Neural progenitor cell (in vitro differentiated cells): Measurements from ENCODE around the gene KANSL2. TPM values are rescaled to one million over a fixed set of nuclear protein-coding genes. Genes with fewer than 3 reads are reported as not detected.
"Not testable (repeated sequence)": the region's sequence is repeated elsewhere in the genome, so short reads cannot be mapped to it uniquely, and the experiment has no call there.

ENCODE experiments used
- DNase-seq: peaks from one replicate; pipeline ENCODE4 v3.0.0-alpha.2; 2016; ENCODE audit warnings: low spot score
- H2AFZ ChIP-seq: fragments of 200-600 bp; sonication (generic); replicated peaks from 2 replicates; pipeline ENCODE4 v1.6.1; 2016; ENCODE audit warnings: antibody characterized with exemption
- H3F3A ChIP-seq: fragments of 200-600 bp; sonication (generic); 2 replicates; pipeline ENCODE4 v1.6.1; 2016; ENCODE audit warnings: antibody characterized with exemption, low read depth
- H3K27ac ChIP-seq: fragments of 200-600 bp; sonication (generic); 2 replicates; pipeline ENCODE4 v1.5.1; 2016; ENCODE audit warnings: mild to moderate bottlenecking
- H3K27me3 ChIP-seq: fragments of 200-600 bp; sonication (generic); 2 replicates; pipeline ENCODE4 v1.6.1; 2016; ENCODE audit warnings: mild to moderate bottlenecking, moderate library complexity
- H3K36me3 ChIP-seq: fragments of 200-600 bp; sonication (generic); 2 replicates; pipeline ENCODE4 v1.5.1; 2016
- H3K4me1 ChIP-seq: fragments of 200-600 bp; sonication (generic); 2 replicates; pipeline ENCODE4 v1.6.1; 2016; ENCODE audit warnings: mixed run types
- H3K4me2 ChIP-seq: fragments of 200-600 bp; sonication (generic); 2 replicates; pipeline ENCODE4 v1.6.1; 2016
- H3K4me3 ChIP-seq: fragments of 200-600 bp; sonication (generic); 2 replicates; pipeline ENCODE4 v1.5.1; 2016
- H3K79me2 ChIP-seq: fragments of 200-600 bp; sonication (generic); 2 replicates; pipeline ENCODE4 v1.6.1; 2016; ENCODE audit warnings: low read depth
- H3K9ac ChIP-seq: fragments of 200-600 bp; sonication (generic); 2 replicates; pipeline ENCODE4 v1.6.1; 2016
- H3K9me3 ChIP-seq: fragments of 200-600 bp; sonication (generic); 2 replicates; pipeline ENCODE4 v1.5.1; 2016; ENCODE audit warnings: low read depth
- H4K20me1 ChIP-seq: fragments of 200-600 bp; sonication (generic); 2 replicates; pipeline ENCODE4 v1.6.1; 2016; ENCODE audit warnings: low read depth
- H3K27ac Mint-ChIP-seq: 3 replicates; pipeline ENCODE4 v1.8.0; 2021; ENCODE audit warnings: mixed read lengths
- H3K27me3 Mint-ChIP-seq: 2 replicates; pipeline ENCODE4 v1.8.0; 2022; ENCODE audit warnings: low read depth, mild to moderate bottlenecking, inconsistent platforms, moderate library complexity, mixed read lengths; ENCODE audit not compliant: insufficient read depth
- H3K36me3 Mint-ChIP-seq: 3 replicates; pipeline ENCODE4 v1.8.0; 2021; ENCODE audit warnings: mixed read lengths
- H3K4me1 Mint-ChIP-seq: 3 replicates; pipeline ENCODE4 v1.8.0; 2021; ENCODE audit warnings: mixed read lengths
- H3K4me3 Mint-ChIP-seq: 3 replicates; pipeline ENCODE4 v1.8.0; 2021; ENCODE audit warnings: mild to moderate bottlenecking, moderate library complexity, mixed read lengths
- H3K9me3 Mint-ChIP-seq: 3 replicates; pipeline ENCODE4 v1.8.0; 2020; ENCODE audit warnings: mixed read lengths
- EZH2 ChIP-seq: fragments of 200-600 bp; sonication (generic); IDR thresholded peaks from 2 replicates; pipeline ENCODE4 v1.6.1; 2017; ENCODE audit warnings: antibody characterized with exemption, mild to moderate bottlenecking, moderate library complexity
- EZH2phosphoT487 ChIP-seq: fragments of 200-600 bp; sonication (generic); IDR thresholded peaks from 2 replicates; pipeline ENCODE4 v1.6.1; 2017; ENCODE audit warnings: antibody characterized with exemption
- total RNA-seq: library from RNA; depleted of rRNA; stranded (reverse); fragments of >200 nt; gene quantifications from 2 replicates; pipeline ENCODE4 v1.2.3, GENCODE V29; 2015; ENCODE audit warnings: low replicate concordance
- TF ChIP-seq, protein P1 (sequence below): fragments of 200-600 bp; sonication (generic); IDR thresholded peaks from 2 replicates; pipeline ENCODE4 v1.5.1; 2017; ENCODE audit warnings: antibody characterized with exemption, mild to moderate bottlenecking

The KANSL2 gene
- total RNA-seq, 1 donor from 2014 or later: 82.6 TPM

GRCh38 chr12:48717252-48717695 is 35.2 kb upstream of the KANSL2 start:
- peaks cover 12% of the 10 kb centered on the region for H3K36me3 Mint-ChIP-seq

DNA sequence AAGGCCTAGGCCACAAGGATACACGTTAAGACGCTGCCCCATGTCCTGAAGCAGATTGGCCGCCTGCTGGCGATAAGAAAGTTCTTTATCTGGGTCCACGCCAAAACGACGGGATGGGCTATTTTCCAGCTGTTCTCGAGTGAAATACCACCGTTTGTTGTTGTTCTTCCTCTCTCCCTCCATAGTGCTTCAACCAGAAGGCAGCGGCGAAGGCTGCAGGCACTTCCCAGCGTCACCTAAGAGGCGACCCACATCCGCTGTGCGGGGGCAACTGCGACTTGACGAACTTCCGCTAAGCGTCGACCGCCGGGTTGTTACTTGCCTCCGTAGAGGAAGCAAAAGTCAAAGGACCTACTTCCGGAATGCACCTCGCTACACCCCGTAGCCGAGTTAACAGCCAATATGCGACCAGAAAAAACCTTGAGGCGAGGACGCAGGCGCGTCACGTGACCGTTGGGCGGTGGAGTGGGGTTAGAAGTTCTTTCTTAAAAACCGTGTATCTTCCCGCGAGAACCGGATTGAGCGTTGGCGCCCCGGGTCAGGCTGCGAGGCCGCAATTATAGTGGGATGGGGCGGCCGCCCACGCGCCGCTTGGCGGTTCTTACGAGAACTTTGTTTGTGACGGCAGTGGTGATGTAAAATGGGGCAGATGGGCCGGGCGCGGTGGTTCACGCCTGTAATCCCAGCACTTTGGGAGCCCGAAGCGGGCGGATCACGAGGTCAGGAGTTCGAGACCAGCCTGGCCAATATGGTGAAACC is 34.6 kb upstream of the KANSL2 start, which contains the start of gene CCNT1:
Gene CCNT1, minus strand, starts transcription at position 215 of the 759 bp plus-strand sequence. Its CDS starts 32 bp downstream, at position 183.
- H3K36me3 Mint-ChIP-seq: peaks cover 12% of the 10 kb centered on the region
- H2AFZ ChIP-seq: peak within 1 kb of the TSS; percentile 21

More at GRCh38 chr12:48717252-48717695, 35.2 kb upstream of the KANSL2 start:
- DNase-seq: peak; percentile 8
- Histone ChIP-seq H3K27me3 (no peaks in the 10 kb centered on the region), H2AFZ (peak overlapping the region; percentile 21), H3K4me1 (peaks cover 14% of the 10 kb centered on the region), H3F3A (peaks cover 22% of the 10 kb centered on the region), H3K36me3 (no peaks in the 10 kb centered on the region), H3K9ac (peak overlapping the region; percentile 71), H3K27ac (peak overlapping the region; percentile 76), H3K4me2 (peak overlapping the region; percentile 96), H3K4me3 (peak overlapping the region; percentile 92), H3K79me2 (peaks cover 42% of the 10 kb centered on the region), H3K9me3 (peaks cover 9% of the 10 kb centered on the region), H4K20me1 (peaks cover 24% of the 10 kb centered on the region)
- Mint-ChIP-seq H3K4me3 (peak overlapping the region; percentile 94), H3K27me3 (peaks cover 7% of the 10 kb centered on the region), H3K27ac (peak overlapping the region; percentile 98), H3K4me1 (peaks cover 27% of the 10 kb centered on the region), H3K9me3 (peaks cover 12% of the 10 kb centered on the region)
- TF ChIP-seq EZH2phosphoT487 (no peak), EZH2 (no peak)

DNA sequence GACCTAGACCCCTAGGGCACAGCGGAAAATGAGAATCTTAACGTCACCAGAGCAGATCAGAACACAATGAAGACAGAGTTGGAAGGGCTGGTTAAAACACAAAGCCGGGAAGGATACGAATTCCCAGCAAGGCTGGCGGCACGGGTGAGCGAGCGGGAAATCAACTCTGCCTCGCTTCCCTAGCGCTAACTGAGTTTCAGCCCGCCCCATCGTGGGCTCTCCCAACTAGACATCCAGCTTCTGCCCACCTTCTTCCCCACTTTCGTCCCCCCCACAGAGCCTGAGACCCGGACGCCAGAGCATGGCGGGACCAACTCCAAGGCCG is 34.1 kb upstream of the KANSL2 start:
- peak overlapping the region; percentile 84 for H3K27ac ChIP-seq
- peaks cover 16% of the 10 kb centered on the region for H3K36me3 Mint-ChIP-seq
- H3K27ac Mint-ChIP-seq: peak overlapping the region; percentile 98
- H2AFZ ChIP-seq: no peak overlapping the region
- peaks cover 54% of the 10 kb centered on the region for H3K79me2 ChIP-seq
- TF ChIP-seq EZH2 (no peak), EZH2phosphoT487 (no peak)
- TF ChIP-seq, protein P1, sequence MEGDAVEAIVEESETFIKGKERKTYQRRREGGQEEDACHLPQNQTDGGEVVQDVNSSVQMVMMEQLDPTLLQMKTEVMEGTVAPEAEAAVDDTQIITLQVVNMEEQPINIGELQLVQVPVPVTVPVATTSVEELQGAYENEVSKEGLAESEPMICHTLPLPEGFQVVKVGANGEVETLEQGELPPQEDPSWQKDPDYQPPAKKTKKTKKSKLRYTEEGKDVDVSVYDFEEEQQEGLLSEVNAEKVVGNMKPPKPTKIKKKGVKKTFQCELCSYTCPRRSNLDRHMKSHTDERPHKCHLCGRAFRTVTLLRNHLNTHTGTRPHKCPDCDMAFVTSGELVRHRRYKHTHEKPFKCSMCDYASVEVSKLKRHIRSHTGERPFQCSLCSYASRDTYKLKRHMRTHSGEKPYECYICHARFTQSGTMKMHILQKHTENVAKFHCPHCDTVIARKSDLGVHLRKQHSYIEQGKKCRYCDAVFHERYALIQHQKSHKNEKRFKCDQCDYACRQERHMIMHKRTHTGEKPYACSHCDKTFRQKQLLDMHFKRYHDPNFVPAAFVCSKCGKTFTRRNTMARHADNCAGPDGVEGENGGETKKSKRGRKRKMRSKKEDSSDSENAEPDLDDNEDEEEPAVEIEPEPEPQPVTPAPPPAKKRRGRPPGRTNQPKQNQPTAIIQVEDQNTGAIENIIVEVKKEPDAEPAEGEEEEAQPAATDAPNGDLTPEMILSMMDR: no peak
- H3K4me3 Mint-ChIP-seq: peak overlapping the region; percentile 94
- H3K4me3 ChIP-seq: peak overlapping the region; percentile 92
- H3K27me3 Mint-ChIP-seq: peaks cover 7% of the 10 kb centered on the region
- H3K9me3 Mint-ChIP-seq: peaks cover 11% of the 10 kb centered on the region
- peaks cover 24% of the 10 kb centered on the region for H4K20me1 ChIP-seq
- no peaks in the 10 kb centered on the region for H3K36me3 ChIP-seq
- H3K4me1 ChIP-seq: peaks cover 14% of the 10 kb centered on the region
- peaks cover 22% of the 10 kb centered on the region for H3F3A ChIP-seq
- H3K27me3 ChIP-seq: no peaks in the 10 kb centered on the region
- peaks cover 9% of the 10 kb centered on the region for H3K9me3 ChIP-seq
- peak overlapping the region; percentile 91 for H3K9ac ChIP-seq
- H3K4me1 Mint-ChIP-seq: peaks cover 27% of the 10 kb centered on the region
- H3K4me2 ChIP-seq: peak overlapping the region; percentile 96
- no peak for DNase-seq

More for the DNA sequence above, 34.6 kb upstream of the KANSL2 start, which contains the start of gene CCNT1:
- peaks cover 24% of the 10 kb centered on the region for H4K20me1 ChIP-seq
- H3K9ac ChIP-seq: peak within 1 kb of the TSS; percentile 91
- H3K79me2 ChIP-seq: peaks cover 48% of the 10 kb centered on the region
- DNase-seq: peak; percentile 99
- peaks cover 9% of the 10 kb centered on the region for H3K9me3 ChIP-seq
- H3K27ac ChIP-seq: peak within 1 kb of the TSS; percentile 84
- H3K27me3 ChIP-seq: no peaks in the 10 kb centered on the region
- no peak for TF ChIP-seq EZH2
- TF ChIP-seq, protein P1: peak; percentile 41
- Mint-ChIP-seq H3K9me3 (peaks cover 12% of the 10 kb centered on the region), H3K4me3 (peak within 1 kb of the TSS; percentile 94), H3K27ac (peak within 1 kb of the TSS; percentile 98), H3K4me1 (peaks cover 27% of the 10 kb centered on the region), H3K27me3 (peaks cover 7% of the 10 kb centered on the region)
- no peaks in the 10 kb centered on the region for H3K36me3 ChIP-seq
- H3K4me3 ChIP-seq: peak within 1 kb of the TSS; percentile 92
- H3F3A ChIP-seq: peaks cover 22% of the 10 kb centered on the region
- peaks cover 14% of the 10 kb centered on the region for H3K4me1 ChIP-seq
- H3K4me2 ChIP-seq: peak within 1 kb of the TSS; percentile 96

GRCh38 chr12:48712209-48712608 is 30.2 kb upstream of the KANSL2 start:
- no peaks in the 10 kb centered on the region for H3K9me3 Mint-ChIP-seq
- Histone ChIP-seq H3K27ac (no peak overlapping the region), H3K4me2 (no peak overlapping the region), H3K9me3 (no peaks in the 10 kb centered on the region), H3K79me2 (peaks cover 93% of the 10 kb centered on the region), H4K20me1 (peaks cover 34% of the 10 kb centered on the region), H3K4me1 (peaks cover 14% of the 10 kb centered on the region), H3K4me3 (no peak overlapping the region), H3K36me3 (no peaks in the 10 kb centered on the region), H3K9ac (no peak overlapping the region), H3K27me3 (no peaks in the 10 kb centered on the region), H3F3A (peaks cover 17% of the 10 kb centered on the region), H2AFZ (no peak overlapping the region)
- no peak overlapping the region for H3K27ac Mint-ChIP-seq
- H3K4me1 Mint-ChIP-seq: peaks cover 27% of the 10 kb centered on the region
- peaks cover 18% of the 10 kb centered on the region for H3K36me3 Mint-ChIP-seq
- TF ChIP-seq, protein P1: no peak
- TF ChIP-seq EZH2phosphoT487 (no peak), EZH2 (no peak)
- no peak overlapping the region for H3K4me3 Mint-ChIP-seq
- DNase-seq: no peak
- peaks cover 6% of the 10 kb centered on the region for H3K27me3 Mint-ChIP-seq

GRCh38 chr12:48698822-48699221 is 16.8 kb upstream of the KANSL2 start:
- H3K4me2 ChIP-seq, H3F3A ChIP-seq, H3K4me1 Mint-ChIP-seq, H3K27ac Mint-ChIP-seq, H3K4me3 ChIP-seq, H3K9me3 Mint-ChIP-seq, H2AFZ ChIP-seq, H3K27me3 ChIP-seq, DNase-seq, H3K27me3 Mint-ChIP-seq, H3K4me3 Mint-ChIP-seq, H3K4me1 ChIP-seq, H3K9ac ChIP-seq, H3K9me3 ChIP-seq, H3K27ac ChIP-seq: not testable (repeated sequence)
- peaks cover 22% of the 10 kb centered on the region for H3K36me3 Mint-ChIP-seq
- H3K79me2 ChIP-seq: peaks cover 38% of the 10 kb centered on the region
- peaks cover 34% of the 10 kb centered on the region for H3K36me3 ChIP-seq
- H4K20me1 ChIP-seq: peaks cover 11% of the 10 kb centered on the region
